GM10847 (cell line): ENCODE data around the gene EP400.

Experiments
- POLR2A ChIP-seq: IDR thresholded peaks from 2 replicates; pipeline ENCODE4 v1.6.1; 2011; ENCODE audit not compliant: insufficient read length; ENCODE audit errors: extremely low read depth

Gene EP400

GRCh38 chr12:132106921-132107320, 157.2 kb downstream of the EP400 start:
- no peak for TF ChIP-seq POLR2A

GRCh38 chr12:132108211-132108832, 158.6 kb downstream of the EP400 start:
- no peak for TF ChIP-seq POLR2A

GRCh38 chr12:132109741-132110140, 160.0 kb downstream of the EP400 start:
- TF ChIP-seq POLR2A = no peak

GRCh38 chr12:132110677-132111076, 160.9 kb downstream of the EP400 start:
- no peak for TF ChIP-seq POLR2A

- TF ChIP-seq POLR2A = no peak
Measured at GRCh38 chr12:132111654-132112304, 162.0 kb downstream of the EP400 start.

GRCh38 chr12:132114667-132115066, 164.9 kb downstream of the EP400 start:
- TF ChIP-seq POLR2A = no peak

- TF ChIP-seq POLR2A = no peak
Measured at GRCh38 chr12:132115500-132115899, 165.8 kb downstream of the EP400 start.

- TF ChIP-seq POLR2A = no peak
Measured at GRCh38 chr12:132116709-132117557, 167.2 kb downstream of the EP400 start.

GRCh38 chr12:132117558-132117875, 167.8 kb downstream of the EP400 start:
- no peak for TF ChIP-seq POLR2A

GRCh38 chr12:132118876-132119275, 169.1 kb downstream of the EP400 start:
- TF ChIP-seq POLR2A = no peak

- no peak for TF ChIP-seq POLR2A
Measured at GRCh38 chr12:132121283-132121682, 171.5 kb downstream of the EP400 start.

GRCh38 chr12:132123970-132124765, 174.4 kb downstream of the EP400 start:
- TF ChIP-seq POLR2A = no peak

GRCh38 chr12:132124766-132125425, 175.2 kb downstream of the EP400 start:
- no peak for TF ChIP-seq POLR2A

GRCh38 chr12:132125736-132126135, 176.0 kb downstream of the EP400 start:
- TF ChIP-seq POLR2A = no peak

- TF ChIP-seq POLR2A = no peak
Measured at GRCh38 chr12:132127041-132127440, 177.3 kb downstream of the EP400 start.
